ENCODE results near the gene RPS6KA1.
"Not testable (repeated sequence)": the region's sequence is repeated elsewhere in the genome, so short reads cannot be mapped to it uniquely, and the experiment has no call there.

Gene RPS6KA1

DNA sequence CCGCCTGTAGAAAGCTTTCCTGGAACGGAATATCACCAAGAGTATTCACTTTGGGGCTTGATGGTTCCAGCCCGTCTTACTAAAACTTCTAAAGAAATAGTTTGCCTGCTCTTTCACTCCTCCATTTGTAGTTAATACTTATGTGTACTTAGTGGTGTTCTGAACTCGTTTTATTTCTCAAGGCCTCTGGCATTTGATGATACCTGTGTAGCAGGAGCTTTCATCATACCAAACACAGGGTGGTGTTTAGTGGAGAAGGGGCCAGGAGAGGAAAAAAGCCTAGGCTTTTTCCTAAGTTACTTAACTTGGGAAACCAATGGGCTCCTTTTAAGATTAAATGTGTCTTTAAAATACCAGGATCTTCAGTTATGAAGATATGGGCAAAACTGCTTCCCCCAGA lies 74.3 kb downstream of the RPS6KA1 start:
- DNase-seq, result no peak

DNA sequence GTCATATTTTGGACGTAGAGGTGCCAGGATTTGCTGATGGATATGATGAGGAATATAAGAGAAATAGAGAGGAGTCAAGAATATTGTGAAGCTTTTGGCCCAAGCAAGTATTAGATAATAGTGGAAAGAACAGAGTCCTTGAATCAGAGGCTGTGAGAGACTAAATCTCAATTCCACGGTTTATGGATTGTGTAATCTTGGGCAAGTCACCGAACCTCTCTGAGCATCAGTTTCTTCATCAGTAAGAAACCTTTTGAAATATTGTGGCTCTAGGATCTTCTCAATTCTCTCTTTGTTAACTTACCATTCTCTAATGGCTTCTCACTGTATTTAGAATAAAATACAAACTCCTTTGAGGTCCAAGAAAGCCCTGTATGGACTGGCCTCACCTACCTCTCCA lies 77.6 kb downstream of the RPS6KA1 start:
- DNase-seq, result no peak

DNA sequence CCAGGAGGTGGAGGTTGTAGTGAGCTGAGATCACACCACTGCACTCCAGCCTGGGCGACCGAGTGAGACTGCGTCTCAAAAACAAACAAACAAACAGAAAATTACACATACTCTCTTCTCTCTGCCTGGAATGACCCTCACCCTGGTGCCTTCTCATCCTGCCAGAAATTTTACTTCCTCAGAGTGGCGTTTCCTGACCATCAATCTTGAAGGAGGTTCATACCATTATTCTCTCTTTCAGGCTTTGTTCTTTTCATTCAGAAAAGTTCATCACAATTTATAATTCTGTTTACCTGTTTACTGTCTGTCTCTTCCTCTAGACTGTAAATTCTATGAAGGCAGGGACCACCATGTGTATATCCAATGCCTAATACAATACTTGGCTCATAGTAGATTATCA lies 79.3 kb downstream of the RPS6KA1 start:
- no peak for DNase-seq

GRCh38 chr1:26610781-26611180 lies 81.2 kb downstream of the RPS6KA1 start:
- peak; percentile 30 for DNase-seq

GRCh38 chr1:26612627-26613026 lies 83.1 kb downstream of the RPS6KA1 start:
- not testable (repeated sequence) for DNase-seq

- no peak for DNase-seq
Observed at GRCh38 chr1:26614655-26615411, 85.3 kb downstream of the RPS6KA1 start.

- DNase-seq, result no peak
Observed at GRCh38 chr1:26616881-26617280, 87.3 kb downstream of the RPS6KA1 start.

DNA sequence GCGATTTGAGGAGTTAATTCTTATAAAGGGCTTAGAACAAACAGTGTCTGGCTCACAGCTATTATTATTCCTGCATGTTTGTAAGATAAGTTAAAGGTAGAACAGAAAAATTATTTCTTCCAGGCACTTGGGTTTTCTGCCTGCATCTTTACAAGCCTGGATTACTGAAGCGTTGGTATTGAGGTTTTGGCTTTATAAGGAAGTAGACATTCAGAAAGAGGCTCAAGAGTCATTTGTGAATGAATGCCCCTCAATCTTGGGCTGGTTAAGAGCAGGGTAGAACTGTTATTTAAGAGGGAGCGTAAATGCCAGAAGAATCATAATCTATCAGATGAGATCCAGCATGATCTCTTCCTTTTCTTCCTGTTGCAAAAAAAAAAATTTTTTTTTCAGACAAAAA lies 89.0 kb downstream of the RPS6KA1 start:
- no peak for DNase-seq
